Bronchial epithelial cell (primary cell): ENCODE data around the gene DHX34. TPM values are rescaled to one million over a fixed set of nuclear protein-coding genes. Genes with fewer than 3 reads are reported as not detected.
"Not testable (repeated sequence)": the region's sequence is repeated elsewhere in the genome, so short reads cannot be mapped to it uniquely, and the experiment has no call there.

Experiments
- DNase-seq: peaks from one replicate; pipeline ENCODE4 v3.0.0-alpha.2; 2010; ENCODE audit warnings: low read depth
- FAIRE-seq: peaks from 2 replicates; lab custom pipeline; 2011; peaks lifted over from hg19 to GRCh38; lab: Jason Lieb, UNC
- H3K27me3 ChIP-seq: 2 replicates; pipeline ENCODE4 v1.5.1; 2011; ENCODE audit warnings: low read length; ENCODE audit not compliant: control insufficient read depth, insufficient read depth
- H3K36me3 ChIP-seq: 2 replicates; pipeline ENCODE4 v1.5.1; 2011; ENCODE audit warnings: low read length; ENCODE audit not compliant: control insufficient read depth, insufficient read depth
- H3K4me3 ChIP-seq: 2 replicates; pipeline ENCODE4 v1.5.1; 2011; ENCODE audit warnings: mild to moderate bottlenecking, low read depth, low read length, control low read depth
- CTCF ChIP-seq: IDR thresholded peaks from 2 replicates; pipeline ENCODE4 v1.5.1; 2011; ENCODE audit warnings: mild to moderate bottlenecking, moderate library complexity, low read length, control low read depth, inconsistent platforms; ENCODE audit not compliant: insufficient read depth, severe bottlenecking
- total RNA-seq: library from RNA; depleted of rRNA; stranded (reverse); fragments of >200 nt; gene quantifications from 2 replicates; pipeline ENCODE4 v1.2.1, GENCODE V29; 2014

The DHX34 gene
- total RNA-seq, 1 donor from 2014 or later: 9.5 TPM

GRCh38 chr19:47378246-47378645, 29.1 kb downstream of the DHX34 start:
- Histone ChIP-seq H3K4me3 (no peak overlapping the region), H3K27me3 (no peaks in the 10 kb centered on the region), H3K36me3 (peaks cover 46% of the 10 kb centered on the region)
- no peak for TF ChIP-seq CTCF
- DNase-seq (no peak), FAIRE-seq (no peak)

- no peak for TF ChIP-seq CTCF
- no peak for FAIRE-seq
- DNase-seq: no peak
- Histone ChIP-seq H3K27me3 (no peaks in the 10 kb centered on the region), H3K36me3 (peaks cover 42% of the 10 kb centered on the region), H3K4me3 (no peak overlapping the region)
Observed at GRCh38 chr19:47379381-47379938, 30.3 kb downstream of the DHX34 start.

GRCh38 chr19:47380559-47380958, 31.4 kb downstream of the DHX34 start:
- Histone ChIP-seq H3K4me3 (no peak overlapping the region), H3K27me3 (no peaks in the 10 kb centered on the region), H3K36me3 (peaks cover 36% of the 10 kb centered on the region)
- DNase-seq: no peak
- no peak for TF ChIP-seq CTCF
- FAIRE-seq: no peak

GRCh38 chr19:47381121-47381520, 32.0 kb downstream of the DHX34 start:
- FAIRE-seq (no peak), DNase-seq (no peak)
- Histone ChIP-seq H3K4me3 (no peak overlapping the region), H3K36me3 (peaks cover 34% of the 10 kb centered on the region), H3K27me3 (no peaks in the 10 kb centered on the region)
- TF ChIP-seq CTCF: no peak

GRCh38 chr19:47381653-47382279, 32.7 kb downstream of the DHX34 start:
- TF ChIP-seq CTCF: no peak
- Histone ChIP-seq H3K27me3 (no peaks in the 10 kb centered on the region), H3K4me3 (no peak overlapping the region), H3K36me3 (peaks cover 29% of the 10 kb centered on the region)
- no peak for DNase-seq
- FAIRE-seq: no peak

GRCh38 chr19:47383890-47384289, 34.8 kb downstream of the DHX34 start:
- peaks cover 18% of the 10 kb centered on the region for H3K36me3 ChIP-seq
- not testable (repeated sequence) for FAIRE-seq, DNase-seq

GRCh38 chr19:47384533-47384932, 35.4 kb downstream of the DHX34 start:
- H3K4me3 ChIP-seq, FAIRE-seq, DNase-seq, H3K27me3 ChIP-seq: not testable (repeated sequence)
- peaks cover 18% of the 10 kb centered on the region for H3K36me3 ChIP-seq

More at GRCh38 chr19:47383890-47384289, 34.8 kb downstream of the DHX34 start:
- H3K27me3 ChIP-seq, H3K4me3 ChIP-seq: not testable (repeated sequence)

- FAIRE-seq, H3K36me3 ChIP-seq, DNase-seq: not testable (repeated sequence)
Observed at GRCh38 chr19:47386582-47386981, 37.5 kb downstream of the DHX34 start.

GRCh38 chr19:47387623-47388022, 38.5 kb downstream of the DHX34 start:
- FAIRE-seq, H3K27me3 ChIP-seq, DNase-seq, H3K36me3 ChIP-seq, H3K4me3 ChIP-seq: not testable (repeated sequence)

More at GRCh38 chr19:47386582-47386981, 37.5 kb downstream of the DHX34 start:
- not testable (repeated sequence) for H3K4me3 ChIP-seq, H3K27me3 ChIP-seq
